ENCODE results near the gene TXNL4B. TPM values are rescaled to one million over a fixed set of nuclear protein-coding genes. Genes with fewer than 3 reads are reported as not detected.

Gene TXNL4B
- total RNA-seq, 6 experiments from 2014 or later: 5.5 to 11.6 (median 8.2) TPM

DNA sequence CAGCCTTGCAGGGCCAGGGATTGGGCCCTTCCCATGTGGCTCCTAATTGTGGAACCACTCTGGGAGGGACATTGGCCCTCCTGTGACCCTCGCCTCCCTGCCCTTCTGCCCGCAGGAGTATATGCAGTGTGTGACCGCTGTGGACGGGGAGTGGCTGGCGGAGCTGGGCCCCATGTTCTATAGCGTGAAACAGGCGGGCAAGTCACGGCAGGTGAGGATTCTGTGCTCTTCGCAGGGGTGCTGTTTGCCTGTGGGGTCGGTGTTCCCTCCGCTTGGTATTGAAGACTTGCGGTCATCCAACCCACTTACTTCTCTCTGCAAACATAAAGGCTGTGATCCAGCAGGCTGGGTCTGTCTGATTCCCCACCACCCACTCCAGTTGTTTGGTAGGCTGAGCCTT is 15.9 kb upstream of the TXNL4B start:
- no peaks in the 10 kb centered on the region for H3K9me3 ChIP-seq
- no peak overlapping the region for H3K27ac ChIP-seq
- ATAC-seq: no peak
- peaks cover under 1 to 86% (median 59%) of the 10 kb centered on the region in 4 donors for H3K36me3 ChIP-seq
- TF ChIP-seq, protein P1, sequence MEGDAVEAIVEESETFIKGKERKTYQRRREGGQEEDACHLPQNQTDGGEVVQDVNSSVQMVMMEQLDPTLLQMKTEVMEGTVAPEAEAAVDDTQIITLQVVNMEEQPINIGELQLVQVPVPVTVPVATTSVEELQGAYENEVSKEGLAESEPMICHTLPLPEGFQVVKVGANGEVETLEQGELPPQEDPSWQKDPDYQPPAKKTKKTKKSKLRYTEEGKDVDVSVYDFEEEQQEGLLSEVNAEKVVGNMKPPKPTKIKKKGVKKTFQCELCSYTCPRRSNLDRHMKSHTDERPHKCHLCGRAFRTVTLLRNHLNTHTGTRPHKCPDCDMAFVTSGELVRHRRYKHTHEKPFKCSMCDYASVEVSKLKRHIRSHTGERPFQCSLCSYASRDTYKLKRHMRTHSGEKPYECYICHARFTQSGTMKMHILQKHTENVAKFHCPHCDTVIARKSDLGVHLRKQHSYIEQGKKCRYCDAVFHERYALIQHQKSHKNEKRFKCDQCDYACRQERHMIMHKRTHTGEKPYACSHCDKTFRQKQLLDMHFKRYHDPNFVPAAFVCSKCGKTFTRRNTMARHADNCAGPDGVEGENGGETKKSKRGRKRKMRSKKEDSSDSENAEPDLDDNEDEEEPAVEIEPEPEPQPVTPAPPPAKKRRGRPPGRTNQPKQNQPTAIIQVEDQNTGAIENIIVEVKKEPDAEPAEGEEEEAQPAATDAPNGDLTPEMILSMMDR (IDR thresholded peaks at IDR 0.05): no peak
- no peak for TF ChIP-seq POLR2A (IDR thresholded peaks at IDR 0.05)
- no peaks in the 10 kb centered on the region for H3K4me1 ChIP-seq
- no peak overlapping the region for H3K4me3 ChIP-seq
- H3K27me3 ChIP-seq: no peaks in the 10 kb centered on the region
- DNase-seq: no peak
- intact Hi-C loops (cut with DNase I): no loop called here
- WGBS (ENCODE audit: insufficient coverage, low coverage, low lambda C conversion rate, missing lambda C conversion rate): 93% methylated on average over 3 of the region's 12 CpGs

DNA sequence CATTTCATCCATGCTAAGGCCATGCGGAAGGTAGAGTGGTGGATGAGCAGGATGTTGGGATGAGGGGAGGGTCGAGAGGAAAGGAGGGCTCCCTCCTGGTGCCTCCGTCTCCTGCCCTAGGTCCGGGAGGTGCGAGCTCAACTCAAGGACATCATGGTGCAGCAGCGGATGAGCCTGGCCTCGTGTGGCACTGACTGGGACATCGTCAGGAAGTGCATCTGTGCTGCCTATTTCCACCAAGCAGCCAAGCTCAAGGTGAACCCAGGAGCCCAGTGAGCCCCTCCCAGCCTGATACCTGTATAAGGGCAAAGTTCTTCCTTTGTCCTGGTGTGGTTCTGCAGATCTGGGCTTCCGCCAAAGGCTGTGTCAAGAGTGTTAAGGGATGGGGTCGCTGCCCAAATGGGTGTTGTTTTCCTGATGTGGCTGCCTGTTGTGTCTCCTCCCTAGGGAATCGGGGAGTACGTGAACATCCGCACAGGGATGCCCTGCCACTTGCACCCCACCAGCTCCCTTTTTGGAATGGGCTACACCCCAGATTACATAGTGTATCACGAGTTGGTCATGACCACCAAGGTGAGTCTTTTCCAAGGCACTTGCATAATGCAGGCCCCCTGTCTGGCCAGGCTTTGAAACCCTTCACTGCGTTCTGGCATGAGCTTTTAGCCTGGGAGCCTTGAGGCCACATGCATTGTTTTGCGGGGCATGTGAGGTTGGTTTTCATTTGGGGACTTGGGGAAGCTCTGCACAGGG is 15.1 kb upstream of the TXNL4B start:
- H3K9me3 ChIP-seq: no peaks in the 10 kb centered on the region
- TF ChIP-seq, protein P1 (IDR thresholded peaks at IDR 0.05): no peak
- no peak for TF ChIP-seq POLR2A (IDR thresholded peaks at IDR 0.05)
- intact Hi-C loops (cut with DNase I): no loop called here
- H3K27ac ChIP-seq: no peak overlapping the region
- ATAC-seq: no peak
- no peak for DNase-seq
- WGBS (ENCODE audit: insufficient coverage, low coverage, low lambda C conversion rate, missing lambda C conversion rate): 83% methylated on average over 6 of the region's 16 CpGs
- peaks cover 8 to 94% (median 66%) of the 10 kb centered on the region in 4 donors for H3K36me3 ChIP-seq
- H3K4me3 ChIP-seq: no peak overlapping the region
- no peaks in the 10 kb centered on the region for H3K27me3 ChIP-seq
- H3K4me1 ChIP-seq: no peaks in the 10 kb centered on the region

DNA sequence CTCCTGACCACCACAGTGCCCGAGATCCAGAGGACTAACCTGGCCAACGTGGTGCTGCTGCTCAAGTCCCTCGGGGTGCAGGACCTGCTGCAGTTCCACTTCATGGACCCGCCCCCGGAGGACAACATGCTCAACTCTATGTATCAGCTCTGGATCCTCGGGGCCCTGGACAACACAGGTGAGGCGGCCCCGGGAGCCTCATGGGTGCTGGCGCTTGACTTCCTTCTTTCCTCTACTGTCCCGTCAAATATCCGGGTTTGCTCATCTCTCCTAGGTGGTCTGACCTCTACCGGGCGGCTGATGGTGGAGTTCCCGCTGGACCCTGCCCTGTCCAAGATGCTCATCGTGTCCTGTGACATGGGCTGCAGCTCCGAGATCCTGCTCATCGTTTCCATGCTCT is 14.0 kb upstream of the TXNL4B start:
- H3K27ac ChIP-seq: no peak overlapping the region
- H3K4me3 ChIP-seq: no peak overlapping the region
- no peaks in the 10 kb centered on the region for H3K9me3 ChIP-seq
- no peaks in the 10 kb centered on the region for H3K27me3 ChIP-seq
- no peak for TF ChIP-seq POLR2A (IDR thresholded peaks at IDR 0.05)
- TF ChIP-seq, protein P1 (IDR thresholded peaks at IDR 0.05): no peak
- 93% methylated on average over 9 of the region's 17 CpGs for WGBS (ENCODE audit: insufficient coverage, low coverage, low lambda C conversion rate, missing lambda C conversion rate)
- peaks cover 8 to 99% (median 73%) of the 10 kb centered on the region in 4 donors for H3K36me3 ChIP-seq
- DNase-seq: no peak
- no peaks in the 10 kb centered on the region for H3K4me1 ChIP-seq
- intact Hi-C loops (cut with DNase I): no loop called here
- no peak for ATAC-seq

DNA sequence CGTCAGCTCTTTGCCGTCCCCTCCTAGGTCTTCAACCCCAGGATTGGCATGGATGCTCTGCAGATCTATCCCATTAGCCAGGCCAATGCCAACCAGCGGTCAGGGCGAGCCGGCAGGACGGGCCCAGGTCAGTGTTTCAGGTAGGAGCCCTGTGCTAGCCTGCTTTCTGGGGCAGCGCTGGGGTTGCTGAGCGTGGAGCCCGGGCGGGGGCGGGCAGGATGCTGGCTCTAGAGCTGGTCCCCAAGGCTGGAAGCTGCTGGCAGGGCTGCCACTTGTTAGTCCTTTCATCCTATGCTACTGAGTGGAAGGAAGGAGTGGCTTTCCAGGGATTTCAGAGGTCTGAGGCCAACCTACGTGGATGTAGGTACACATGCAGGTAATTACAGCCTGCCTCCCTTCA is 12.6 kb upstream of the TXNL4B start:
- Histone ChIP-seq H3K4me3 (no peak overlapping the region), H3K36me3 (peaks cover 8 to 99% (median 74%) of the 10 kb centered on the region in 4 donors), H3K4me1 (no peaks in the 10 kb centered on the region), H3K9me3 (no peaks in the 10 kb centered on the region), H3K27me3 (no peaks in the 10 kb centered on the region), H3K27ac (no peak overlapping the region)
- DNase-seq (no peak), ATAC-seq (no peak)
- WGBS (ENCODE audit: insufficient coverage, low coverage, low lambda C conversion rate, missing lambda C conversion rate): 96% methylated on average over 9 of the region's 12 CpGs
- TF ChIP-seq, protein P1 (IDR thresholded peaks at IDR 0.05): no peak
- no peak for TF ChIP-seq POLR2A (IDR thresholded peaks at IDR 0.05)
- intact Hi-C loops (cut with DNase I): no loop called here

Data from right lobe of liver (tissue), 6 donors.